DMS114 treated with DMSO at 0.1 percent for 48 hours (cell line): ENCODE data around the gene LAMC3.
"Not testable (repeated sequence)": the region's sequence is repeated elsewhere in the genome, so short reads cannot be mapped to it uniquely, and the experiment has no call there.

Experiments used
- DNase-seq: peaks from one replicate; lab custom pipeline; 2025; ENCODE audit not compliant: unreplicated experiment; lab: John Stamatoyannopoulos, UW

The LAMC3 gene

DNA sequence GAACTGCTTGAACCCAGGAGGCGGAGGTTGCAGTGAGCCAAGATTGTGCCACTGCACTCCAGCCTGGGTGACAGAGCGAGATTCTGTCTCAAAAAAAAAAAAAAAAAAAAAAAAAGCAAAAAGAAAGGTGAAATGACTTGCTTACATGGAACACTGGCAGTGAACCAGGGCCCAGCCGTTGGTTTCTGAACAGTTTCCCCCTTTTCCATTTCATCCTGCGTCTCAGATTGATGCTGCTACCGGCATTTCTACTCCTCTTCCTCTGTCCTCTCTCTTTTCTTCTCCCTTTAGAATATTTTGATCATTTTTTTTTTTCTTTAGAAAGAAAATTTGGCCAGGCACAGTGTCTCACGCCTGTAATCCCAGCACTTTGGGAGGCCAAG lies 106.4 kb downstream of the LAMC3 start:
- DNase-seq, result not testable (repeated sequence)

DNA sequence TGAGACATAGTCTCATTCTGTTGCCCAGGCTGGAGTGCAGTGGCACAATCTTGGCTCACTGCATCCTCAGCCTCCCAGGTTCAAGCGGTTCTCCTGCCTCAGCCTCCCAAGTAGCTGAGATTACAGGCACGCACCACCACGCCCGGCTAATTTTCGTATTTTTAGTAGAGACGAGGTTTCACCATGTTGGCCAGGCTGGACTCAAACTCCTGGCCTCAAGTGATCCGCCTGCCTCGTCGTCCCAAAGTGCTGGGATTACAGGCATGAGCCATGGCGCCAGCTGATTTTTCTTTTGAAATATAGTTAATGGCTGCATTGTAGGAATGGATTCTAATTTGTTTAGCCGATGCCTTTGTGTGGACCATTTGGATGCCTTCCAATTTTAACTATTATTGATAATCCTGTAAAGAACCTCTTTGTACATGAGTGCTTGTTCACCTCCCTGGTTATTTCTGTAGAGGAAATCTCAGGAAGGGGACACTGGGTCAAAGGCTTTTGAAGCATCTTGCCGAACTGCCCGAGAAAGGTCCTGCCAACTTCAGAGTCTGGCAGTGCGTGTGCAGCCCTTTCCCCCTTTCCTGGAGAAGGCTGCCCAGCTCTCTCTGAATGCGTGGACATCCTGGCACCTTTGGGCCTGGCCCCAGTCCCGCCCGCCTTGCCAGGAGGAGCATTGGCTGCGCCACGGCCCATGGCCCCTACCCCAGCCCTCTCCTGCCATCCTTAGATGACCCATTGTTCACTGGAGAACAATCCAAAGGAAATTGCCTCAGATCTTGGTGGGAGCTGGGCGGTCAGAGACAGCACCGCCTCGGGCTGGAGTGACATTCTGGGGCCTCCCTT lies 107.5 kb downstream of the LAMC3 start:
- DNase-seq, result no peak

- no peak for DNase-seq
These were observed 108.3 kb downstream of the LAMC3 start for GRCh38 chr9:131117121-131117761.

GRCh38 chr9:131117762-131118145 lies 108.8 kb downstream of the LAMC3 start:
- DNase-seq, result no peak

GRCh38 chr9:131119600-131119999 lies 110.6 kb downstream of the LAMC3 start:
- no peak for DNase-seq

- DNase-seq, result no peak
These were observed 111.8 kb downstream of the LAMC3 start for GRCh38 chr9:131120620-131121228.

DNA sequence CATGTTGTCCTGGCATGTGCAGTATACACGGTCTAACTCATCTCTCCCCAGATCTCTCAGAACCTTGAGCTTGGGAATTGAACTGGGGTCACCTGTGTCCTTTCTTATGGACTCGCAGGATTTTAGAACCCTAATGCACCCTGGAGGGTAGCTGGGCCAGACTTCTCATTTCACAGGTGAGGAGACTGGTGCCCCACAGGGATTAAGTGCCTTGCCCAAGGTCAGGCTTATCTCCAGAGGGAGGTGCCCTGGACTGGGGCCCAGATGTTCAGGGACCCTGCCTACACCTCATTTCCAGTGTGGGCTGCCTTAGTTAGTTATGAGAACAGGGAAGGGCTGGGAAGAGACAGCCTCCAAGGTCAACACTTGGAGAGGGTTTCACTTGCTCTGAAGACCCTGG lies 112.4 kb downstream of the LAMC3 start:
- DNase-seq, result no peak

DNA sequence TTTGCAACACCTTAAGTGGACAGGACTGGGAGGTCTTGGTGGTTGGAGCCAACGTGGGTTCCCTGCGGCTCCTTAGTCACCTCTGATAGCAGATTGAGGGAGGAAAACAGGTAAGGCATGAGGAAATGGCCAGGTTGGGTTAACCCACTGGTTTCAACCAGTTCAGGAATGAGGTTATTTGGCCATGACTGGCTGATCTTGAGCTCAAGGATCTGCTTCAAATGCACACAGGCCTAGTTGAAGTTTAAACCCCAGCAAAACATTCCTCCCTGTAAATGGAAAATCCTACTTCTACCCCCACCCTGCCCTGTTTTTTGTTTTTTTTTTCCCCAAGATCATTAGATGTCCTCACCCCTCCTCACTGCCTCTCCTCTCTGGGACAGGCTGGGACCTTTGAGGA lies 113.2 kb downstream of the LAMC3 start:
- DNase-seq, result no peak

- no peak for DNase-seq
These were observed 116.0 kb downstream of the LAMC3 start for GRCh38 chr9:131125038-131125287.

DNA sequence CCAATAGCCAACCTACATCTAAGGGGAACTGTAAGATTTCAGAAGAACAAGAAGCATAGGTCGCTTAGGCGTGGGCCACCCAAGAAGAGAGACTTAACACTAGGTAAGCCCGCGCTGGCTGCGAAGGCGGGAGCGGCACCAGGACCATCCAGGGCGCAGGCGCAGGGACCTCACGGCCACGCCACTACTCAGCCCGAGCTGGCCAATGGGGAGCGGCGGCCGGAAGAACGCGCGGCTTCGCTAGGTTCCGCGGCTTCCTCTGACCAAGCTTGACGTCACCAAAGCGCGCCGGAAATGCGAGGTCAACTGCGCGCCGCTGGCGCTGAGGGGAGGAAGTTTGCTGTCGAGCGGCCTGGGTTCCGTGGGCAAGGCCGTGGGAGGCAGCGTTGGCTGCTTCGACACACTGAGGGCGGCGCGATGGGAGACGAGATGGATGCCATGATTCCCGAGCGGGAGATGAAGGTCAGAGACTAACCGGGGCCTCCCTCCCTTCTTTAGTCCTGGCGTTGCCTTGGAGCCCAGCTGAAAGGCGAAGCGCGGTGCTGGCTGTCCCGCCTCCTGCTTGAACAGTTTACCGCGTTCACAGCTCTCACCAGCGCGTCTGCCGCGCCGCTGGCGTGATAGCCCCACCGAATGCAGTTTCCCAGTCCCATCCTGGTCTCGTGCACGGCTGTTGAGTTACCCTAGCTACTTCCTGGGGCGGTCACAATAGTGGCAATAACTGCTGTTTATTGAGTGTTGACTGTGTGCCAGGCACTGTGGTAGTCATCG lies 116.5 kb downstream of the LAMC3 start, which contains the start of gene NUP214:
TSS of gene NUP214 (plus strand) at position 299 of the 771 bp plus-strand sequence. CDS start at position 418, 119 bp downstream.
- peak; percentile 88 for DNase-seq

GRCh38 chr9:131126059-131126426 lies 117.1 kb downstream of the LAMC3 start:
- no peak for DNase-seq

GRCh38 chr9:131129183-131129582 lies 120.2 kb downstream of the LAMC3 start:
- DNase-seq, result no peak

GRCh38 chr9:131138676-131139075 lies 129.7 kb downstream of the LAMC3 start:
- no peak for DNase-seq

DNA sequence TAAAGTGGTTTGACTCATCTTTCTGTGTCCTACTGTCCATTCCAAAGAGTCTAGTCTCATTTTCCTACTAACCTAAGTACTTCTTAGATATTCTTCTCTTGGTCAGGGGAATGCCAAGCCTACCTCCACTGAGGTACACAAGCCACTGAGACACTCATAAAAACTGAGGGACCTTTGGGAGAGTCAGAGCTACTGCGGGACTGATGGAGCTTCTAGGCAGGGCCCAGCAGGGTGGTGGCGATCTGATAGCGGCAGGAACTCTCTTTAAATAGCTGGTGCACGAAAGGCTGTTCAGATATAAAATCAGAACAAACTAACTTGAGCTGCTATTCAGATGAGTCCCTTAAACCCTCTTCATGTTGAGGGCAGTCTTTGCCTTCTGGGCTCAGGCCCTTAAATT lies 131.1 kb downstream of the LAMC3 start:
- no peak for DNase-seq

- no peak for DNase-seq
These were observed 131.6 kb downstream of the LAMC3 start for GRCh38 chr9:131140550-131140949.

GRCh38 chr9:131142160-131142559 lies 133.2 kb downstream of the LAMC3 start:
- no peak for DNase-seq
